Activated naive CD4-positive, alpha-beta T cell treated with anti-CD3 and anti-CD28 coated beads for 36 hours (primary cell): ENCODE data around the gene ITPKC. TPM values are rescaled to one million over a fixed set of nuclear protein-coding genes. Genes with fewer than 3 reads are reported as not detected.

Experiments used
- CTCF ChIA-PET: fragments of 350-600 bp; sonication (Branson Sonifier 250); formaldehyde crosslinking; loops from one replicate; lab custom pipeline; 2021; ENCODE audit warnings: antibody characterized with exemption; lab: Charles Lee
- DNase-seq: peaks from one replicate; pipeline ENCODE4 v3.0.0-alpha.2; 2020
- H3K27ac Mint-ChIP-seq: one replicate; pipeline ENCODE4 v1.8.0; 2021; ENCODE audit warnings: mild to moderate bottlenecking, mixed read lengths
- H3K27me3 Mint-ChIP-seq: one replicate; pipeline ENCODE4 v1.8.0; 2021; ENCODE audit warnings: low read depth, mixed read lengths
- H3K36me3 Mint-ChIP-seq: one replicate; pipeline ENCODE4 v1.8.0; 2021; ENCODE audit warnings: low read depth, mixed read lengths
- H3K4me1 Mint-ChIP-seq: one replicate; pipeline ENCODE4 v1.8.0; 2021; ENCODE audit warnings: low read depth, mixed read lengths
- H3K4me3 Mint-ChIP-seq: one replicate; pipeline ENCODE4 v1.8.0; 2021; ENCODE audit warnings: mild to moderate bottlenecking, moderate library complexity, mixed read lengths
- H3K9me3 Mint-ChIP-seq: one replicate; pipeline ENCODE4 v1.8.0; 2021; ENCODE audit warnings: mixed read lengths
- intact Hi-C: fragments of 100-400 bp; cut with micrococcal nuclease; formaldehyde crosslinking; loops from one replicate; pipeline ENCODE4 v1.15.1; 2023
- total RNA-seq, 2 experiments: library from RNA; stranded (reverse); gene quantifications; one replicate each; pipeline ENCODE4 v1.2.3, GENCODE V29; 2021

ITPKC gene
- total RNA-seq = 1 to 10 TPM; 4.4 to 4.7 TPM

GRCh38 chr19:40716482-40717324 lies at the start of gene ITPKC, which contains the start of gene COQ8B:
TSS of gene ITPKC (plus strand) at chr19:40717112. CDS start at chr19:40717136, 24 bp downstream.
TSS of gene COQ8B (minus strand) at chr19:40716886. CDS start at chr19:40714632, 2,254 bp downstream.
- H3K9me3 Mint-ChIP-seq = no peaks in the 10 kb centered on the region
- no peaks in the 10 kb centered on the region for H3K27me3 Mint-ChIP-seq
- CTCF ChIA-PET = interaction anchor here (0.6 to 2.0 kb wide), 7 partner anchors 36 to 90 kb away, joined by 3 to 7 read pairs (median 3); partner anchors contain the start of genes EGLN2 and RAB4B
- H3K4me1 Mint-ChIP-seq = peaks cover 54% of the 10 kb centered on the region
- H3K4me3 Mint-ChIP-seq = peak within 1 kb of the TSS; percentile 95
- H3K36me3 Mint-ChIP-seq = peaks cover 12% of the 10 kb centered on the region
- DNase-seq = peak; percentile 100
- intact Hi-C loops = loop anchor here (1.0 to 5.0 kb wide), 10 partner anchors 8 to 636 kb away; partner anchors contain the start of genes ACTMAP, NUMBL, SERTAD1 and TGFB1
- H3K27ac Mint-ChIP-seq = peak within 1 kb of the TSS; percentile 97

GRCh38 chr19:40667602-40668001 lies 49.3 kb upstream of the ITPKC start:
- intact Hi-C loops = no loop called here

GRCh38 chr19:40668991-40669614 lies 47.8 kb upstream of the ITPKC start:
- peaks cover 9% of the 10 kb centered on the region for H3K4me1 Mint-ChIP-seq
- CTCF ChIA-PET = no interaction called here
- peaks cover 28% of the 10 kb centered on the region for H3K36me3 Mint-ChIP-seq
- H3K9me3 Mint-ChIP-seq = peaks cover 4% of the 10 kb centered on the region
- intact Hi-C loops = no loop called here
- H3K27me3 Mint-ChIP-seq = no peaks in the 10 kb centered on the region
- no peak for DNase-seq
- H3K27ac Mint-ChIP-seq = no peak overlapping the region
- no peak overlapping the region for H3K4me3 Mint-ChIP-seq

More at GRCh38 chr19:40667602-40668001, 49.3 kb upstream of the ITPKC start:
- DNase-seq = no peak
- Mint-ChIP-seq H3K36me3 (peaks cover 28% of the 10 kb centered on the region), H3K27ac (no peak overlapping the region), H3K4me3 (no peak overlapping the region), H3K27me3 (no peaks in the 10 kb centered on the region), H3K9me3 (peaks cover 4% of the 10 kb centered on the region), H3K4me1 (peaks cover 20% of the 10 kb centered on the region)
- CTCF ChIA-PET = no interaction called here

- intact Hi-C loops = no loop called here
- Mint-ChIP-seq H3K36me3 (peaks cover 28% of the 10 kb centered on the region), H3K9me3 (peaks cover 4% of the 10 kb centered on the region), H3K27me3 (no peaks in the 10 kb centered on the region), H3K4me3 (no peak overlapping the region), H3K27ac (no peak overlapping the region), H3K4me1 (peaks cover 5% of the 10 kb centered on the region)
- DNase-seq = no peak
- CTCF ChIA-PET = interaction anchor here (0.5 kb wide), 1 partner anchor 458 kb away, joined by 3 read pairs; no protein-coding TSS in a partner anchor
Measured at GRCh38 chr19:40671404-40671803, 45.5 kb upstream of the ITPKC start.

GRCh38 chr19:40672038-40672437 lies 44.9 kb upstream of the ITPKC start:
- H3K36me3 Mint-ChIP-seq = peaks cover 23% of the 10 kb centered on the region
- no peak overlapping the region for H3K27ac Mint-ChIP-seq
- H3K9me3 Mint-ChIP-seq = peaks cover 4% of the 10 kb centered on the region
- no peak overlapping the region for H3K4me3 Mint-ChIP-seq
- DNase-seq = no peak
- H3K4me1 Mint-ChIP-seq = no peaks in the 10 kb centered on the region
- H3K27me3 Mint-ChIP-seq = no peaks in the 10 kb centered on the region
- intact Hi-C loops = no loop called here
- CTCF ChIA-PET = interaction anchor here (0.5 kb wide), 1 partner anchor 457 kb away, joined by 3 read pairs; no protein-coding TSS in a partner anchor

GRCh38 chr19:40672573-40673299 lies 44.2 kb upstream of the ITPKC start:
- Mint-ChIP-seq H3K9me3 (peaks cover 4% of the 10 kb centered on the region), H3K27ac (no peak overlapping the region), H3K36me3 (peaks cover 22% of the 10 kb centered on the region), H3K4me1 (no peaks in the 10 kb centered on the region), H3K4me3 (no peak overlapping the region), H3K27me3 (no peaks in the 10 kb centered on the region)
- intact Hi-C loops = no loop called here
- CTCF ChIA-PET = no interaction called here
- DNase-seq = no peak

GRCh38 chr19:40673397-40673796 lies 43.5 kb upstream of the ITPKC start:
- no peaks in the 10 kb centered on the region for H3K4me1 Mint-ChIP-seq
- CTCF ChIA-PET = interaction anchor here (1.2 kb wide), 1 partner anchor 10 kb away, joined by 3 read pairs; no protein-coding TSS in a partner anchor
- intact Hi-C loops = no loop called here
- DNase-seq = no peak
- H3K27me3 Mint-ChIP-seq = no peaks in the 10 kb centered on the region
- H3K4me3 Mint-ChIP-seq = no peak overlapping the region
- H3K27ac Mint-ChIP-seq = no peak overlapping the region
- H3K9me3 Mint-ChIP-seq = peaks cover 4% of the 10 kb centered on the region
- peaks cover 24% of the 10 kb centered on the region for H3K36me3 Mint-ChIP-seq

- no peaks in the 10 kb centered on the region for H3K4me1 Mint-ChIP-seq
- peaks cover 17% of the 10 kb centered on the region for H3K36me3 Mint-ChIP-seq
- CTCF ChIA-PET = interaction anchor here (1.2 kb wide), 1 partner anchor 11 kb away, joined by 3 read pairs; no protein-coding TSS in a partner anchor
- H3K27ac Mint-ChIP-seq = no peak overlapping the region
- DNase-seq = no peak
- no peaks in the 10 kb centered on the region for H3K27me3 Mint-ChIP-seq
- H3K9me3 Mint-ChIP-seq = peaks cover 4% of the 10 kb centered on the region
- H3K4me3 Mint-ChIP-seq = no peak overlapping the region
- intact Hi-C loops = no loop called here
Measured at GRCh38 chr19:40674291-40674690, 42.6 kb upstream of the ITPKC start.

- Mint-ChIP-seq H3K27ac (no peak overlapping the region), H3K27me3 (no peaks in the 10 kb centered on the region), H3K9me3 (no peaks in the 10 kb centered on the region), H3K4me1 (no peaks in the 10 kb centered on the region), H3K36me3 (peaks cover 17% of the 10 kb centered on the region), H3K4me3 (no peak overlapping the region)
- DNase-seq = no peak
- intact Hi-C loops = no loop called here
- CTCF ChIA-PET = no interaction called here
Measured at GRCh38 chr19:40677156-40677555, 39.8 kb upstream of the ITPKC start.

- Mint-ChIP-seq H3K4me3 (no peak overlapping the region), H3K9me3 (no peaks in the 10 kb centered on the region), H3K36me3 (peaks cover 23% of the 10 kb centered on the region), H3K27me3 (no peaks in the 10 kb centered on the region), H3K4me1 (no peaks in the 10 kb centered on the region), H3K27ac (no peak overlapping the region)
- CTCF ChIA-PET = interaction anchor here (1.2 kb wide), 1 partner anchor 65 kb away, joined by 4 read pairs; no protein-coding TSS in a partner anchor
- intact Hi-C loops = no loop called here
- DNase-seq = no peak
Measured at GRCh38 chr19:40681039-40681438, 35.9 kb upstream of the ITPKC start.

- H3K27me3 Mint-ChIP-seq = no peaks in the 10 kb centered on the region
- no peak overlapping the region for H3K27ac Mint-ChIP-seq
- no peak for DNase-seq
- H3K4me1 Mint-ChIP-seq = no peaks in the 10 kb centered on the region
- intact Hi-C loops = no loop called here
- no peak overlapping the region for H3K4me3 Mint-ChIP-seq
- CTCF ChIA-PET = no interaction called here
- peaks cover 24% of the 10 kb centered on the region for H3K36me3 Mint-ChIP-seq
- H3K9me3 Mint-ChIP-seq = no peaks in the 10 kb centered on the region
Measured at GRCh38 chr19:40682431-40682964, 34.4 kb upstream of the ITPKC start.
